GM23338 (cell line): ENCODE results near the gene ATOSA. TPM values are rescaled to one million over a fixed set of nuclear protein-coding genes. Genes with fewer than 3 reads are reported as not detected.

Experiments
- ATAC-seq: fragments of 200-7000 bp; cut with Tn5 transposase; 3 replicates; pipeline ENCODE4 v1.9.1; 2020
- DNase-seq: peaks from one replicate; pipeline ENCODE4 v3.0.0-alpha.2; 2015; ENCODE audit warnings: low spot score
- H2AFZ ChIP-seq: fragments of 200-600 bp; sonication (generic); 2 replicates; pipeline ENCODE4 v1.8.0; 2016; ENCODE audit warnings: antibody characterized with exemption, mild to moderate bottlenecking, moderate library complexity
- H3F3A ChIP-seq: fragments of 200-600 bp; sonication (generic); replicated peaks from 2 replicates; pipeline ENCODE4 v1.8.0; 2017; ENCODE audit warnings: antibody characterized with exemption, mixed run types, low read depth
- H3K27ac ChIP-seq: fragments of 200-600 bp; sonication (generic); 2 replicates; pipeline ENCODE4 v1.6.1; 2016; ENCODE audit warnings: low read depth
- H3K27me3 ChIP-seq: fragments of 200-600 bp; sonication (generic); 2 replicates; pipeline ENCODE4 v1.8.0; 2016; ENCODE audit warnings: mild to moderate bottlenecking, mixed run types, moderate library complexity; ENCODE audit not compliant: insufficient read depth
- H3K36me3 ChIP-seq: fragments of 200-600 bp; sonication (generic); 2 replicates; pipeline ENCODE4 v1.8.0; 2016; ENCODE audit warnings: mild to moderate bottlenecking; ENCODE audit not compliant: insufficient read depth
- H3K4me1 ChIP-seq: fragments of 200-600 bp; sonication (generic); 2 replicates; pipeline ENCODE4 v1.8.0; 2016; ENCODE audit warnings: mild to moderate bottlenecking, moderate library complexity; ENCODE audit not compliant: insufficient read depth
- H3K4me2 ChIP-seq: fragments of 200-600 bp; sonication (generic); 2 replicates; pipeline ENCODE4 v1.7.1; 2017; ENCODE audit warnings: mixed run types
- H3K4me3 ChIP-seq: fragments of 200-600 bp; sonication (generic); 2 replicates; pipeline ENCODE4 v1.6.1; 2016; ENCODE audit warnings: mixed run types
- H3K79me2 ChIP-seq: fragments of 200-600 bp; sonication (generic); replicated peaks from 2 replicates; pipeline ENCODE4 v1.8.0; 2017; ENCODE audit warnings: mild to moderate bottlenecking; ENCODE audit not compliant: insufficient read depth
- H3K9me2 ChIP-seq: fragments of 200-600 bp; sonication (generic); 2 replicates; pipeline ENCODE4 v1.8.0; 2017; ENCODE audit not compliant: insufficient read depth
- H4K20me1 ChIP-seq: fragments of 200-600 bp; sonication (generic); replicated peaks from 2 replicates; pipeline ENCODE4 v1.8.0; 2017; ENCODE audit warnings: mild to moderate bottlenecking; ENCODE audit not compliant: insufficient read depth
- H3K27ac Mint-ChIP-seq: 2 replicates; pipeline ENCODE4 v1.8.0; 2020; ENCODE audit warnings: inconsistent platforms, mild to moderate bottlenecking, moderate library complexity, mixed read lengths
- H3K27me3 Mint-ChIP-seq: 3 replicates; pipeline ENCODE4 v1.8.0; 2022; ENCODE audit warnings: low read depth, mild to moderate bottlenecking, moderate library complexity, mixed read lengths, inconsistent platforms; ENCODE audit not compliant: insufficient read depth, poor library complexity
- H3K36me3 Mint-ChIP-seq: 3 replicates; pipeline ENCODE4 v1.8.0; 2021; ENCODE audit warnings: low read depth, mild to moderate bottlenecking, inconsistent platforms, moderate library complexity, mixed read lengths
- H3K4me1 Mint-ChIP-seq: 3 replicates; pipeline ENCODE4 v1.8.0; 2020; ENCODE audit warnings: mild to moderate bottlenecking, inconsistent platforms, mixed read lengths
- H3K4me3 Mint-ChIP-seq: 3 replicates; pipeline ENCODE4 v1.8.0; 2021; ENCODE audit warnings: moderate library complexity, mild to moderate bottlenecking, inconsistent platforms, mixed read lengths
- H3K9me3 Mint-ChIP-seq: 3 replicates; pipeline ENCODE4 v1.8.0; 2020; ENCODE audit warnings: moderate library complexity, mild to moderate bottlenecking, inconsistent platforms, mixed read lengths
- CTCF ChIP-seq, 2 experiments: fragments of 200-600 bp in 1 of 2; sonication (generic) in 1 of 2; conservative IDR thresholded peaks; 2 replicates each; pipeline versions ENCODE4 v1.5.1 to v1.6.1; 2016 to 2017; ENCODE audit warnings: antibody characterized with exemption in 2 of 2, low read depth in 2 of 2, mild to moderate bottlenecking in 2 of 2, moderate library complexity in 1 of 2
- ETS1 ChIP-seq: IDR thresholded peaks from 2 replicates; pipeline ENCODE4 v1.6.1; 2016; ENCODE audit warnings: antibody characterized with exemption
- EZH2 ChIP-seq: fragments of 200-600 bp; sonication (generic); IDR thresholded peaks from one replicate; pipeline ENCODE4 v1.8.0; 2017; ENCODE audit warnings: antibody characterized with exemption, mild to moderate bottlenecking, low read depth; ENCODE audit not compliant: unreplicated experiment
- EZH2phosphoT487 ChIP-seq: fragments of 200-600 bp; sonication (generic); IDR thresholded peaks from one replicate; pipeline ENCODE4 v1.8.1; 2018; ENCODE audit warnings: antibody characterized with exemption; ENCODE audit not compliant: unreplicated experiment
- JUNB ChIP-seq: IDR thresholded peaks from one replicate; pipeline ENCODE4 v1.6.1; 2016; ENCODE audit warnings: antibody characterized with exemption; ENCODE audit not compliant: unreplicated experiment
- NANOG ChIP-seq: IDR thresholded peaks from 2 replicates; pipeline ENCODE4 v1.6.1; 2016; ENCODE audit warnings: antibody characterized with exemption, borderline replicate concordance
- POLR2AphosphoS5 ChIP-seq: IDR thresholded peaks from 2 replicates; pipeline ENCODE4 v1.6.1; 2016; ENCODE audit warnings: antibody characterized with exemption, low read depth
- REST ChIP-seq: IDR thresholded peaks from one replicate; pipeline ENCODE4 v1.6.1; 2018; ENCODE audit warnings: antibody characterized with exemption; ENCODE audit not compliant: unreplicated experiment
- STAT1 ChIP-seq: IDR thresholded peaks from one replicate; pipeline ENCODE4 v1.6.1; 2016; ENCODE audit warnings: antibody characterized with exemption; ENCODE audit not compliant: unreplicated experiment
- ZNF114 ChIP-seq: fragments of 250-450 bp; sonication (Bioruptor Pico); IDR thresholded peaks from 2 replicates; pipeline ENCODE4 v1.5.0; 2020; ENCODE audit warnings: mild to moderate bottlenecking, moderate library complexity
- ZNF331 ChIP-seq: fragments of 250-450 bp; sonication (Bioruptor Pico); IDR thresholded peaks from 2 replicates; pipeline ENCODE4 v1.5.0; 2020; ENCODE audit warnings: low read depth, mild to moderate bottlenecking, moderate library complexity
- polyA plus RNA-seq: library from polyadenylated mRNA; unstranded; fragments of >200 nt; fragmentation: Nextera tagmentation; extraction: Ambion mirVana; gene quantifications from 2 replicates; pipeline ENCODE4 v1.2.1, GENCODE V29; 2016
- total RNA-seq: library from RNA; depleted of rRNA; stranded (reverse); fragments of >200 nt; shearing (Covaris generic); gene quantifications from 2 replicates; pipeline ENCODE4 v1.2.3, GENCODE V29; 2014

ATOSA gene
- total and polyA plus RNA-seq, 2 experiments from 2014 or later: 6.2 to 14.0 TPM

- TF ChIP-seq ETS1: no peak
- TF ChIP-seq ZNF331: no peak
- no peak for TF ChIP-seq ZNF114 (CRISPR knock-in tag)
- no peak for TF ChIP-seq JUNB
- no peak for TF ChIP-seq POLR2AphosphoS5
Observed at GRCh38 chr15:52710708-52711389, 31.7 kb upstream of the ATOSA start (continued).

- Histone ChIP-seq H3K4me3 (peak overlapping the region; percentile 52), H3K27me3 (no peaks in the 10 kb centered on the region), H2AFZ (peak overlapping the region; percentile 94), H3K4me2 (peak overlapping the region; percentile 77), H3K27ac (no peak overlapping the region), H3K36me3 (no peaks in the 10 kb centered on the region), H3K79me2 (no peaks in the 10 kb centered on the region), H4K20me1 (no peaks in the 10 kb centered on the region), H3F3A (no peaks in the 10 kb centered on the region), H3K4me1 (no peaks in the 10 kb centered on the region), H3K9me2 (no peaks in the 10 kb centered on the region)
- DNase-seq (no peak), ATAC-seq (peak; percentile 20)
- H3K4me1 Mint-ChIP-seq: peaks cover 18% of the 10 kb centered on the region
- H3K27me3 Mint-ChIP-seq: peaks cover 4% of the 10 kb centered on the region
- H3K36me3 Mint-ChIP-seq: no peaks in the 10 kb centered on the region
- peak overlapping the region; percentile 44 for H3K27ac Mint-ChIP-seq
- H3K4me3 Mint-ChIP-seq: peak overlapping the region; percentile 76; the same call in 2 of the 3 replicates
- no peaks in the 10 kb centered on the region for H3K9me3 Mint-ChIP-seq
- TF ChIP-seq ZNF331 (no peak), JUNB (no peak), STAT1 (no peak), EZH2 (no peak), POLR2AphosphoS5 (no peak), ZNF114 (CRISPR knock-in tag) (no peak), REST (no peak), CTCF (conservative IDR thresholded peaks at IDR 0.05; ENCODE audit: low read depth in 2 of 2) (no peak), EZH2phosphoT487 (no peak), ETS1 (no peak), NANOG (no peak)
Observed at GRCh38 chr15:52710050-52710707, 31.0 kb upstream of the ATOSA start.
